ENCODE measurements around the gene FUZ. TPM values are rescaled to one million over a fixed set of nuclear protein-coding genes. Genes with fewer than 3 reads are reported as not detected.

Gene FUZ
- total and polyA plus RNA-seq, 2 donors (not counting 1 experiment from before 2014, with no cell fraction given), result 8.4 to 34.3 TPM

GRCh38 chr19:49801401-49801888, 11.6 kb downstream of the FUZ start:
- H4K20me1 ChIP-seq (ENCODE audit: control insufficient read depth, extremely low read depth, insufficient read depth, low read length), result no peaks in the 10 kb centered on the region
- no peaks in the 10 kb centered on the region for H3K79me2 ChIP-seq (ENCODE audit: control insufficient read depth, insufficient read depth, low read length)
- peaks cover 36% of the 10 kb centered on the region for H3K36me3 ChIP-seq (ENCODE audit: control insufficient read depth, insufficient read depth, low read length)
- H3K9ac ChIP-seq (ENCODE audit: insufficient read depth, low read length), result no peak overlapping the region
- DNase-seq (ENCODE audit: low read depth in 2 of 2), result no peak
- H3K4me3 ChIP-seq (replicated peaks in 1 of 4; ENCODE audit: control extremely low read depth in 1 of 4, insufficient read depth in 1 of 4, low read depth in 3 of 4, low read length in 4 of 4), result peak overlapping the region in 3 of 4 experiments; percentile 10 to 62 (median 36)
- H2AFZ ChIP-seq (ENCODE audit: low read length), result no peak overlapping the region
- peaks cover 4% of the 10 kb centered on the region for H3K4me1 ChIP-seq (ENCODE audit: control insufficient read depth, extremely low read depth, insufficient read depth, low read length)
- no peak overlapping the region for H3K4me2 ChIP-seq (ENCODE audit: extremely low read depth, insufficient read depth, low read length)
- no peaks in the 10 kb centered on the region for H3K9me3 ChIP-seq (ENCODE audit: control insufficient read depth, insufficient read depth, low read depth, low read length)
- no peak overlapping the region for H3K27ac ChIP-seq (ENCODE audit: insufficient read depth, low read length)
- no peak for TF ChIP-seq EZH2 (IDR thresholded peaks at IDR 0.05; ENCODE audit: low read length, missing control alignments)
- TF ChIP-seq CTCF (conservative IDR thresholded peaks at IDR 0.05 in 1 of 2, IDR thresholded peaks at IDR 0.05 in 1 of 2; ENCODE audit: low read depth in 1 of 2, low read length in 2 of 2), result no peak
- no peaks in the 10 kb centered on the region for H3K27me3 ChIP-seq (ENCODE audit: control insufficient read depth, insufficient read depth, low read length)

DNA sequence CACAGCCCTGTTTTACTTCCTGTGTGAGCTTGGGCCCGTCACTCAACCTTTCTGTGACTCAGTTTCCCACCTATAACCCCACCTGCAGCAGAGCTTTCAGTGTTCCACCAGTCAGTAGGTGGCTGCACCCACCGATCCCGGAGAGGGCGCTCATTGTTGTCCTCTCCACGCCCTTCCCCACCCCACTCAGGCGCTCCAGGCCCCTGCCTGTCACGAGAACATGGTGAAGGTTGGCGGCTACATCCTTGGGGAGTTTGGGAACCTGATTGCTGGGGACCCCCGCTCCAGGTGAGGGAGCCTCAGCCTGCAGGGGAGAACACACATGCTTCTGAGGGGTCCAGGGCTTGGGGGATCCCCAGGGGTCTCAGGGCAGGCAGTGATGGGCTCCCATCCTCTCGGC, 12.3 kb downstream of the FUZ start:
- H3K4me2 ChIP-seq (ENCODE audit: extremely low read depth, insufficient read depth, low read length), result no peak overlapping the region
- H3K4me1 ChIP-seq (ENCODE audit: control insufficient read depth, extremely low read depth, insufficient read depth, low read length), result peaks cover 4% of the 10 kb centered on the region
- H2AFZ ChIP-seq (ENCODE audit: low read length), result no peak overlapping the region
- H3K27me3 ChIP-seq (ENCODE audit: control insufficient read depth, insufficient read depth, low read length), result no peaks in the 10 kb centered on the region
- no peak overlapping the region for H3K4me3 ChIP-seq (replicated peaks in 1 of 4; ENCODE audit: control extremely low read depth in 1 of 4, insufficient read depth in 1 of 4, low read depth in 3 of 4, low read length in 4 of 4)
- no peaks in the 10 kb centered on the region for H4K20me1 ChIP-seq (ENCODE audit: control insufficient read depth, extremely low read depth, insufficient read depth, low read length)
- H3K27ac ChIP-seq (ENCODE audit: insufficient read depth, low read length), result no peak overlapping the region
- TF ChIP-seq CTCF (conservative IDR thresholded peaks at IDR 0.05 in 1 of 2, IDR thresholded peaks at IDR 0.05 in 1 of 2; ENCODE audit: low read depth in 1 of 2, low read length in 2 of 2), result no peak
- no peak for TF ChIP-seq EZH2 (IDR thresholded peaks at IDR 0.05; ENCODE audit: low read length, missing control alignments)
- no peak overlapping the region for H3K9ac ChIP-seq (ENCODE audit: insufficient read depth, low read length)
- no peak for DNase-seq (ENCODE audit: low read depth in 2 of 2)
- no peaks in the 10 kb centered on the region for H3K79me2 ChIP-seq (ENCODE audit: control insufficient read depth, insufficient read depth, low read length)
- H3K36me3 ChIP-seq (ENCODE audit: control insufficient read depth, insufficient read depth, low read length), result peaks cover 39% of the 10 kb centered on the region
- H3K9me3 ChIP-seq (ENCODE audit: control insufficient read depth, insufficient read depth, low read depth, low read length), result no peaks in the 10 kb centered on the region

DNA sequence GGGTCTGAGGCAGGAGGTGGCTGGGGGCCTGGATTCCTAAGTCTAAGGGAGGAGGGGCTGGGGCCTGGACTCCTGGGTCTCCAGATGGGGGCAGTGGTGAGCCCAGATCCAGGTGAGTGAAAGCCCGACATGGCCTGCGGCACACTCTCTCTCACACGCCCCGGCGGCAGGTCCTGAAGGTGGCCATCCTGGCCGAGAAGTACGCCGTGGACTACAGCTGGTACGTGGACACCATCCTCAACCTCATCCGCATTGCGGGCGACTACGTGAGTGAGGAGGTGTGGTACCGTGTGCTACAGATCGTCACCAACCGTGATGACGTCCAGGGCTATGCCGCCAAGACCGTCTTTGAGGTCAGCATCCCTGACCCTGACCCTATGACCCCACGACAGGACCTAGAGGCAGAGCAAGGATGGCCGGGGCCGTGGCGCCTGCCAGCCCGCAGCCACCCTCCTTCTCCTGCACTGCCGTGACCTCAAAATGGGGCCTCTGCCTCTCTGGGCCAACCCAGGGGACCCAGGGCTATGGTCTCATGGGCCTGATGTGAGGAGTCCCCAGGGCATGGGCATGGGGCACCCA, 13.2 kb downstream of the FUZ start:
- H2AFZ ChIP-seq (ENCODE audit: low read length), result no peak overlapping the region
- no peaks in the 10 kb centered on the region for H3K9me3 ChIP-seq (ENCODE audit: control insufficient read depth, insufficient read depth, low read depth, low read length)
- no peak overlapping the region for H3K4me2 ChIP-seq (ENCODE audit: extremely low read depth, insufficient read depth, low read length)
- H3K79me2 ChIP-seq (ENCODE audit: control insufficient read depth, insufficient read depth, low read length), result no peaks in the 10 kb centered on the region
- no peaks in the 10 kb centered on the region for H4K20me1 ChIP-seq (ENCODE audit: control insufficient read depth, extremely low read depth, insufficient read depth, low read length)
- H3K27me3 ChIP-seq (ENCODE audit: control insufficient read depth, insufficient read depth, low read length), result no peaks in the 10 kb centered on the region
- H3K4me3 ChIP-seq (replicated peaks in 1 of 4; ENCODE audit: control extremely low read depth in 1 of 4, insufficient read depth in 1 of 4, low read depth in 3 of 4, low read length in 4 of 4), result no peak overlapping the region
- peaks cover 40% of the 10 kb centered on the region for H3K36me3 ChIP-seq (ENCODE audit: control insufficient read depth, insufficient read depth, low read length)
- no peak for TF ChIP-seq CTCF (conservative IDR thresholded peaks at IDR 0.05 in 1 of 2, IDR thresholded peaks at IDR 0.05 in 1 of 2; ENCODE audit: low read depth in 1 of 2, low read length in 2 of 2)
- TF ChIP-seq EZH2 (IDR thresholded peaks at IDR 0.05; ENCODE audit: low read length, missing control alignments), result no peak
- no peak overlapping the region for H3K9ac ChIP-seq (ENCODE audit: insufficient read depth, low read length)
- no peak overlapping the region for H3K27ac ChIP-seq (ENCODE audit: insufficient read depth, low read length)
- peaks cover 4% of the 10 kb centered on the region for H3K4me1 ChIP-seq (ENCODE audit: control insufficient read depth, extremely low read depth, insufficient read depth, low read length)
- no peak for DNase-seq (ENCODE audit: low read depth in 2 of 2)
